ENCODE results near the gene C16orf89.

DNA sequence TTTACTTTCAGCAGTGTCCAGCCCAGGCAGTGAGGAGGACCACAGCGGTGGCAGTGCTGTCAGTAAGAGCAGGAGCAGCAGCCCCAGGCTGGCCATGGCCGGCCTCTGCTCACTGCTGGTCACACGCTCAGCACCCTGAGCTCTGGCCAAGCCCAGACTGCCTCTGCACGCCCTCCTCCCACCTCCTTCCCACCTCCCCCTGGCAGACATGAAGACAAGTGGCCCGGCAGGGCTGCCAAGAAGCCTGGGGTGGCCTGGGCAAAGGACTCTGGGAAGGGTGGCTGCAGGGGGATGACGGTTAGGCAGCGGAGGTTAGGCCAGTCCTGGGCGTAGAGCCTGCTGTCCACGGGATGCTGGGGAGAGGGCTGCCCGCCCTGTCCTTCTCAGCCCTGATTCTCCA, at the start of gene C16orf89:
- TF ChIP-seq EZH2 (IDR thresholded peaks at IDR 0.05; ENCODE audit: borderline replicate concordance, insufficient read depth, low read depth, low read length, poor library complexity, severe bottlenecking): no peak
- TF ChIP-seq, protein P1, sequence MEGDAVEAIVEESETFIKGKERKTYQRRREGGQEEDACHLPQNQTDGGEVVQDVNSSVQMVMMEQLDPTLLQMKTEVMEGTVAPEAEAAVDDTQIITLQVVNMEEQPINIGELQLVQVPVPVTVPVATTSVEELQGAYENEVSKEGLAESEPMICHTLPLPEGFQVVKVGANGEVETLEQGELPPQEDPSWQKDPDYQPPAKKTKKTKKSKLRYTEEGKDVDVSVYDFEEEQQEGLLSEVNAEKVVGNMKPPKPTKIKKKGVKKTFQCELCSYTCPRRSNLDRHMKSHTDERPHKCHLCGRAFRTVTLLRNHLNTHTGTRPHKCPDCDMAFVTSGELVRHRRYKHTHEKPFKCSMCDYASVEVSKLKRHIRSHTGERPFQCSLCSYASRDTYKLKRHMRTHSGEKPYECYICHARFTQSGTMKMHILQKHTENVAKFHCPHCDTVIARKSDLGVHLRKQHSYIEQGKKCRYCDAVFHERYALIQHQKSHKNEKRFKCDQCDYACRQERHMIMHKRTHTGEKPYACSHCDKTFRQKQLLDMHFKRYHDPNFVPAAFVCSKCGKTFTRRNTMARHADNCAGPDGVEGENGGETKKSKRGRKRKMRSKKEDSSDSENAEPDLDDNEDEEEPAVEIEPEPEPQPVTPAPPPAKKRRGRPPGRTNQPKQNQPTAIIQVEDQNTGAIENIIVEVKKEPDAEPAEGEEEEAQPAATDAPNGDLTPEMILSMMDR (IDR thresholded peaks at IDR 0.05): no peak

All from B cell (primary cell).